ENCODE data around the gene BRF1.

DNA sequence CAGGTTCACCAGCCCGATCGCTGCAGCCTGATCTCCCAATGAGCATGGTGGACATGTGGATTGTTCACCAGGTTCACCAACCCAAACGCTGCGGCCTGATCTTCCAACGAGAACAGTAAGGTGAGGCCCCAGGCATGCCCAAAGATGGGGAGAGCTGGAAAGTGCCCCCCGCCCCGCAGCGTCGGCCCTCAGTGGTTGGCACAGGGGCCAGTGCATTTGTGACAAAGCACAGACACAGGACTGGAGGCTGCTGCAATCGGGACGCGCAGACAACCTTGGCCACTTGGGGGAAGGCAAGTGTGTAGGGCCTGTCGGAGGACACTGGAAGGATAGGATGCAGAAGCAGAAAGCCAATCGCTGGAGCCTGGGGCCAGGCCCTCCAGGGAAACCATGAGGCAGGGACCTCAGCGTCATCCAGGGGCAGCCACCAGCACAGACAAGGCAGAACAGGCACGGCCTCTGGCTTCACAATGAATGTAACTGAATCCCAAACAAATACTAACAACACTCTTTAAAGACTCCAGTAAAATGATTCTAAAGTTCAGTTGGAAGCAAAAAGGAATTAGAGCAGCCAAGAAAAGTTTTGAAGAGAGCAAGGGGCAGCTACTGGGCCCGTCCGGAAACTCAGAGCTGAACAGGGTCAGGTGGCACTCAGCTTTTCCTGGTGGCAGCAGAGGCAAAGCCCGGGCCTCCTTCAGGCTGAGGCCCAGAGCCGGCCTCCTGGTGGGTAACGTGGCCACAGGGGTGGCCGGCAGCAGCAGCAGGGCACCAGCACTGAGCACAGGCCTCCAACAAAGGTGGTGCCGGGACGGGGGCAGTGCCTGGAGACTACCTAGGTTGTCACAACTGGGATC, 13.3 kb downstream of the BRF1 start:
- TF ChIP-seq, protein P1, sequence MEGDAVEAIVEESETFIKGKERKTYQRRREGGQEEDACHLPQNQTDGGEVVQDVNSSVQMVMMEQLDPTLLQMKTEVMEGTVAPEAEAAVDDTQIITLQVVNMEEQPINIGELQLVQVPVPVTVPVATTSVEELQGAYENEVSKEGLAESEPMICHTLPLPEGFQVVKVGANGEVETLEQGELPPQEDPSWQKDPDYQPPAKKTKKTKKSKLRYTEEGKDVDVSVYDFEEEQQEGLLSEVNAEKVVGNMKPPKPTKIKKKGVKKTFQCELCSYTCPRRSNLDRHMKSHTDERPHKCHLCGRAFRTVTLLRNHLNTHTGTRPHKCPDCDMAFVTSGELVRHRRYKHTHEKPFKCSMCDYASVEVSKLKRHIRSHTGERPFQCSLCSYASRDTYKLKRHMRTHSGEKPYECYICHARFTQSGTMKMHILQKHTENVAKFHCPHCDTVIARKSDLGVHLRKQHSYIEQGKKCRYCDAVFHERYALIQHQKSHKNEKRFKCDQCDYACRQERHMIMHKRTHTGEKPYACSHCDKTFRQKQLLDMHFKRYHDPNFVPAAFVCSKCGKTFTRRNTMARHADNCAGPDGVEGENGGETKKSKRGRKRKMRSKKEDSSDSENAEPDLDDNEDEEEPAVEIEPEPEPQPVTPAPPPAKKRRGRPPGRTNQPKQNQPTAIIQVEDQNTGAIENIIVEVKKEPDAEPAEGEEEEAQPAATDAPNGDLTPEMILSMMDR (IDR thresholded peaks at IDR 0.05; ENCODE audit: poor library complexity) = no peak
- TF ChIP-seq EZH2phosphoT487 (IDR thresholded peaks at IDR 0.05; ENCODE audit: low read depth, severe bottlenecking, unreplicated experiment) (no peak), EZH2 (IDR thresholded peaks at IDR 0.05; ENCODE audit: borderline replicate concordance) (no peak)

Measured in hepatocyte (in vitro differentiated cells).